ENCODE measurements around the gene TIAM1.

DNA sequence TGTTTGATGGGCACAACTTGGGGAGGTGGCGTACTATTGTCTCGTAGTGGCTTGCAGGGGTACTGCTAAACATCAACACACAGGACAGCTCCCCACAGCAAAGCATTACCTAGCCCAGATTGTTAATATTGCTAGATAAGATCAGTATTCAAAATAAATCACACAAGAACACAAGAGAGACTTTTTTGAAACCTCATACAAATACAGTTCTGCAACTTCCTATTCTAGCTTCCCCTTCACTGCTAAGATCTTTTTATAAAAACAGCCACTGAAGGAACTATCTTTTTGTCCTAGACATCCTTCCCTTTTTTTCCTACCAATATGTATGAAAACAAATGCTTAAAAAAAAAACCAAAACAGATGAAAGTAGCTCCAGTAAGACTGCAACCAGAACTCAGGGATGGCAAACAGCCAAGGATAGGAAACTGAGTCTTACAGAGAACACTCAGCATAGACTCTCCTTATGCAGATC lies 167.9 kb downstream of the TIAM1 start:
- TF ChIP-seq, protein P1, sequence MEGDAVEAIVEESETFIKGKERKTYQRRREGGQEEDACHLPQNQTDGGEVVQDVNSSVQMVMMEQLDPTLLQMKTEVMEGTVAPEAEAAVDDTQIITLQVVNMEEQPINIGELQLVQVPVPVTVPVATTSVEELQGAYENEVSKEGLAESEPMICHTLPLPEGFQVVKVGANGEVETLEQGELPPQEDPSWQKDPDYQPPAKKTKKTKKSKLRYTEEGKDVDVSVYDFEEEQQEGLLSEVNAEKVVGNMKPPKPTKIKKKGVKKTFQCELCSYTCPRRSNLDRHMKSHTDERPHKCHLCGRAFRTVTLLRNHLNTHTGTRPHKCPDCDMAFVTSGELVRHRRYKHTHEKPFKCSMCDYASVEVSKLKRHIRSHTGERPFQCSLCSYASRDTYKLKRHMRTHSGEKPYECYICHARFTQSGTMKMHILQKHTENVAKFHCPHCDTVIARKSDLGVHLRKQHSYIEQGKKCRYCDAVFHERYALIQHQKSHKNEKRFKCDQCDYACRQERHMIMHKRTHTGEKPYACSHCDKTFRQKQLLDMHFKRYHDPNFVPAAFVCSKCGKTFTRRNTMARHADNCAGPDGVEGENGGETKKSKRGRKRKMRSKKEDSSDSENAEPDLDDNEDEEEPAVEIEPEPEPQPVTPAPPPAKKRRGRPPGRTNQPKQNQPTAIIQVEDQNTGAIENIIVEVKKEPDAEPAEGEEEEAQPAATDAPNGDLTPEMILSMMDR (IDR thresholded peaks at IDR 0.05) = no peak
- TF ChIP-seq POLR2A (IDR thresholded peaks at IDR 0.05) = no peak

Data from lower leg skin (tissue), 3 donors.